IMR-90 (cell line): ENCODE data around the gene OR7C1. TPM values are rescaled to one million over a fixed set of nuclear protein-coding genes. Genes with fewer than 3 reads are reported as not detected.
A peak's percentile ranks its signal among the peaks of the same experiment; 100 is the strongest.
"Not testable (repeated sequence)": the region's sequence is repeated elsewhere in the genome, so short reads cannot be mapped to it uniquely, and the experiment has no call there.

ENCODE experiments used
- ATAC-seq: fragments of 200-7000 bp; cut with Tn5 transposase; 2 replicates; pipeline ENCODE4 v1.9.1; 2020; ENCODE audit warnings: low read depth, mild to moderate bottlenecking, moderate library complexity
- BruUV-seq: library from RNA; stranded (reverse); fragments of 400-500 nt; replicated peaks from 2 replicates; lab custom pipeline; 2021; lab: Mats Ljungman, UMichigan
- CTCF ChIA-PET: fragments of 300-600 bp; formaldehyde crosslinking; extraction: SDS; loops from one replicate; lab custom pipeline; 2021; ENCODE audit warnings: antibody characterized with exemption; lab: Yijun Ruan, JAX
- POLR2A ChIA-PET: fragments of 300-600 bp; sonication (Branson Sonifier 250); formaldehyde crosslinking; loops from one replicate; lab custom pipeline; 2022; ENCODE audit warnings: antibody characterized with exemption; ENCODE audit not compliant: unreplicated experiment; lab: Charles Lee
- DNase-seq: peaks from one replicate; pipeline ENCODE4 v3.0.0; 2013
- H2AFZ ChIP-seq: replicated peaks from 2 replicates; pipeline ENCODE3; 2013; ENCODE audit warnings: low read length, mild to moderate bottlenecking; ENCODE audit not compliant: poor library complexity
- H2AK5ac ChIP-seq: 2 replicates; pipeline ENCODE4 v1.6.1; 2013; ENCODE audit warnings: low read depth, low read length, inconsistent platforms
- H2AK9ac ChIP-seq: replicated peaks from 2 replicates; pipeline ENCODE3; 2013; ENCODE audit warnings: mild to moderate bottlenecking, low read depth, low read length, moderate library complexity; ENCODE audit not compliant: poor library complexity
- H2BK120ac ChIP-seq: 2 replicates; pipeline ENCODE4 v1.6.1; 2013; ENCODE audit warnings: low read depth, low read length, inconsistent platforms
- H2BK15ac ChIP-seq: 3 replicates; pipeline ENCODE4 v1.6.1; 2013; ENCODE audit warnings: low read depth, low read length, inconsistent platforms
- H2BK20ac ChIP-seq: 2 replicates; pipeline ENCODE4 v1.6.1; 2013; ENCODE audit warnings: low read depth, mild to moderate bottlenecking, inconsistent platforms, low read length, moderate library complexity
- H2BK5ac ChIP-seq: 2 replicates; pipeline ENCODE4 v1.6.1; 2013; ENCODE audit warnings: mild to moderate bottlenecking, low read depth, low read length, inconsistent platforms; ENCODE audit not compliant: poor library complexity, severe bottlenecking
- H3K14ac ChIP-seq: replicated peaks from 2 replicates; pipeline ENCODE4 v1.6.1; 2013; ENCODE audit warnings: low read depth, low read length, inconsistent platforms
- H3K18ac ChIP-seq: 2 replicates; pipeline ENCODE4 v1.6.1; 2013; ENCODE audit warnings: low read depth, low read length, control low read depth
- H3K23ac ChIP-seq: 2 replicates; pipeline ENCODE4 v1.6.1; 2013; ENCODE audit warnings: low read depth, low read length, inconsistent platforms
- H3K27ac ChIP-seq: 2 replicates; pipeline ENCODE4 v1.5.1; 2013; ENCODE audit warnings: mild to moderate bottlenecking, control low read depth, low read length; ENCODE audit not compliant: insufficient read depth
- H3K27me3 ChIP-seq: 2 replicates; pipeline ENCODE4 v1.6.1; 2013; ENCODE audit warnings: low read length; ENCODE audit not compliant: control insufficient read depth, insufficient read depth
- H3K36me3 ChIP-seq: 2 replicates; pipeline ENCODE4 v1.6.1; 2013; ENCODE audit warnings: low read length, mixed read lengths; ENCODE audit not compliant: control insufficient read depth, insufficient read depth
- H3K4ac ChIP-seq: 2 replicates; pipeline ENCODE4 v1.6.1; 2013; ENCODE audit warnings: low read depth, low read length, inconsistent platforms
- H3K4me1 ChIP-seq: 2 replicates; pipeline ENCODE4 v1.6.1; 2013; ENCODE audit warnings: low read length, mixed read lengths; ENCODE audit not compliant: control insufficient read depth, insufficient read depth
- H3K4me2 ChIP-seq: 2 replicates; pipeline ENCODE4 v1.6.1; 2013; ENCODE audit warnings: low read depth, mild to moderate bottlenecking, control low read depth, low read length, moderate library complexity
- H3K4me3 ChIP-seq: 2 replicates; pipeline ENCODE4 v1.5.1; 2013; ENCODE audit warnings: low read depth, mild to moderate bottlenecking, control low read depth, low read length, moderate library complexity; ENCODE audit not compliant: insufficient read depth
- H3K56ac ChIP-seq: 2 replicates; pipeline ENCODE4 v1.6.1; 2013; ENCODE audit warnings: low read length, inconsistent platforms; ENCODE audit not compliant: insufficient read depth; ENCODE audit errors: extremely low read depth
- H3K79me1 ChIP-seq, 2 experiments: 2 replicates each; pipeline ENCODE4 v1.6.1; 2013; ENCODE audit warnings: low read length in 2 of 2, inconsistent platforms in 1 of 2, low read depth in 1 of 2
- H3K9ac ChIP-seq: 2 replicates; pipeline ENCODE4 v1.6.1; 2013; ENCODE audit warnings: low read depth, low read length, control low read depth
- H3K9me1 ChIP-seq: 2 replicates; pipeline ENCODE4 v1.6.1; 2013; ENCODE audit warnings: low read length, inconsistent platforms; ENCODE audit not compliant: insufficient read depth
- H3K9me3 ChIP-seq: 2 replicates; pipeline ENCODE4 v1.6.1; 2013; ENCODE audit warnings: low read length; ENCODE audit not compliant: control insufficient read depth, insufficient read depth
- H4K20me1 ChIP-seq: 2 replicates; pipeline ENCODE4 v1.6.1; 2013; ENCODE audit warnings: low read length, inconsistent platforms; ENCODE audit not compliant: insufficient read depth
- H4K5ac ChIP-seq: 2 replicates; pipeline ENCODE4 v1.6.1; 2013; ENCODE audit warnings: mild to moderate bottlenecking, low read depth, low read length, control low read depth
- H4K8ac ChIP-seq, 2 experiments: 2 replicates each; pipeline ENCODE4 v1.6.1; 2013; ENCODE audit warnings: low read depth in 2 of 2, low read length in 2 of 2, control low read depth in 1 of 2, inconsistent platforms in 1 of 2
- H4K91ac ChIP-seq: 2 replicates; pipeline ENCODE4 v1.6.1; 2013; ENCODE audit warnings: low read depth, low read length, inconsistent platforms; ENCODE audit not compliant: insufficient read depth
- CTCF ChIP-seq: conservative IDR thresholded peaks from 2 replicates; pipeline ENCODE4 v1.5.1; 2012; ENCODE audit warnings: mild to moderate bottlenecking, low read depth, low read length, improper control_type of control experiment
- POLR2A ChIP-seq: IDR thresholded peaks from 2 replicates; pipeline ENCODE4 v1.6.1; 2012; ENCODE audit warnings: mild to moderate bottlenecking, low read depth, low read length
- RFX5 ChIP-seq: IDR thresholded peaks from 2 replicates; pipeline ENCODE4 v1.8.0; 2012; ENCODE audit warnings: low read depth, mild to moderate bottlenecking, low read length, moderate library complexity
- WGBS, 2 experiments: methylation state at CpG; one replicate each; pipeline versions ENCODE4 v1.1.5 to v1.1.7; 2013; ENCODE audit warnings: missing lambda C conversion rate in 2 of 2; ENCODE audit not compliant: insufficient read length in 1 of 2; ENCODE audit errors: extremely low coverage in 2 of 2; 5-methylcytosine and 5-hydroxymethylcytosine counted together
- dilution Hi-C: fragments of 300-500 bp; cut with HindIII; formaldehyde crosslinking; loops from one replicate; pipeline ENCODE4 v1.14.3; 2018; ENCODE audit warnings: low sequenced_read_pairs; ENCODE audit not compliant: unreplicated experiment
- in situ Hi-C: fragments of 300-500 bp; cut with MboI; formaldehyde crosslinking; loops from 3 replicates; pipeline ENCODE4 v1.14.3; 2019; ENCODE audit warnings: low sequenced_read_pairs, inconsistent platforms, mixed read lengths
- intact Hi-C: fragments of 100-400 bp; cut with micrococcal nuclease; formaldehyde crosslinking; loops from 2 replicates; pipeline ENCODE4 v1.10.0; 2022
- polyA plus RNA-seq, 3 experiments: library from polyadenylated mRNA; depleted of rRNA; stranded (reverse); fragments of >200 nt; gene quantifications; 2 replicates each; pipeline ENCODE4 v1.2.3, GENCODE V29; 2012; ENCODE audit warnings: low replicate concordance in 1 of 3
- total RNA-seq: library from RNA; depleted of rRNA; stranded (reverse); fragments of >200 nt; gene quantifications from 2 replicates; pipeline ENCODE4 v1.2.3, GENCODE V29; 2012

OR7C1 gene
- total and polyA plus RNA-seq, 2 of the 4 experiments (the other 2 are of a cell fraction), result not detected

- ChIA-PET CTCF (no interaction called here), POLR2A (no interaction called here)
- H3K79me1 ChIP-seq, result no peaks in the 10 kb centered on the region
- no peak overlapping the region for H3K27ac ChIP-seq
- no peaks in the 10 kb centered on the region for H3K36me3 ChIP-seq
- no peak overlapping the region for H2AFZ ChIP-seq
- dilution Hi-C loops, result no loop called here
- DNase-seq, result no peak
- H2AK9ac ChIP-seq, result no peak overlapping the region
- H3K27me3 ChIP-seq, result no peaks in the 10 kb centered on the region
- no peaks in the 10 kb centered on the region for H3K9me1 ChIP-seq
- in situ Hi-C loops, result no loop called here
- H3K4me1 ChIP-seq, result no peaks in the 10 kb centered on the region
- H3K4ac ChIP-seq, result no peak overlapping the region
- no peak overlapping the region for H3K56ac ChIP-seq
- TF ChIP-seq POLR2A (no peak), RFX5 (no peak), CTCF (peak; percentile 27)
- no peak overlapping the region for H2BK20ac ChIP-seq
- H2BK120ac ChIP-seq, result no peak overlapping the region
- no peak overlapping the region for H2BK15ac ChIP-seq
- intact Hi-C loops, result loop anchor here (1.0 kb wide), 1 partner anchor 102 kb away; no protein-coding TSS in a partner anchor
- ATAC-seq, result no peak; the same call in 1 of the 2 replicates
- H4K91ac ChIP-seq, result no peak overlapping the region
- H3K23ac ChIP-seq, result no peak overlapping the region
- peaks cover 3% of the 10 kb centered on the region; the same call in 1 of the 2 replicates for H3K9me3 ChIP-seq
- BruUV-seq, result no TSS peak
- no peak overlapping the region for H3K14ac ChIP-seq
- WGBS, 2 experiments, result no CpG with 5 or more reads among the region's 18 CpGs
- H3K4me3 ChIP-seq, result no peak overlapping the region
- no peaks in the 10 kb centered on the region for H4K20me1 ChIP-seq
- H2AK5ac ChIP-seq, result no peak overlapping the region
- no peak overlapping the region for H3K18ac ChIP-seq
- no peak overlapping the region for H3K4me2 ChIP-seq
- H3K9ac ChIP-seq, result no peak overlapping the region
- H4K5ac ChIP-seq, result no peak overlapping the region
- no peak overlapping the region for H2BK5ac ChIP-seq
- no peak overlapping the region for H4K8ac ChIP-seq
These were observed 48.5 kb downstream of the OR7C1 start for GRCh38 chr19:14786421-14786851.

- H3K4me3 ChIP-seq, H3K27me3 ChIP-seq, H3K79me1 ChIP-seq, H3K14ac ChIP-seq, H4K91ac ChIP-seq, H2AK5ac ChIP-seq, H4K20me1 ChIP-seq, H4K8ac ChIP-seq, H3K9ac ChIP-seq, H2BK120ac ChIP-seq, H3K23ac ChIP-seq, H2AK9ac ChIP-seq, H4K5ac ChIP-seq, dilution Hi-C loops, CTCF ChIA-PET, H3K4ac ChIP-seq, BruUV-seq, H3K9me1 ChIP-seq, H2BK20ac ChIP-seq, H3K18ac ChIP-seq, H3K36me3 ChIP-seq, H3K9me3 ChIP-seq, H2BK15ac ChIP-seq, H3K27ac ChIP-seq, intact Hi-C loops, in situ Hi-C loops, H3K56ac ChIP-seq, H3K4me1 ChIP-seq, H2AFZ ChIP-seq, POLR2A ChIA-PET, H3K4me2 ChIP-seq, H2BK5ac ChIP-seq: not testable (repeated sequence)
- WGBS, 2 experiments, result 13% methylated on average over 3 of the region's 11 CpGs; no CpG with 5 or more reads in 1 of the 2 experiments
- ATAC-seq (peak; percentile 42), DNase-seq (peak; percentile 15)
These were observed 49.7 kb downstream of the OR7C1 start for GRCh38 chr19:14785102-14785793.
